AG08395 (cell line): ENCODE data around the gene COTL1.

Experiments
- DNase-seq: peaks from one replicate; pipeline ENCODE4 v3.0.0; 2012; ENCODE audit warnings: mixed read lengths, low spot score

COTL1 gene

DNA sequence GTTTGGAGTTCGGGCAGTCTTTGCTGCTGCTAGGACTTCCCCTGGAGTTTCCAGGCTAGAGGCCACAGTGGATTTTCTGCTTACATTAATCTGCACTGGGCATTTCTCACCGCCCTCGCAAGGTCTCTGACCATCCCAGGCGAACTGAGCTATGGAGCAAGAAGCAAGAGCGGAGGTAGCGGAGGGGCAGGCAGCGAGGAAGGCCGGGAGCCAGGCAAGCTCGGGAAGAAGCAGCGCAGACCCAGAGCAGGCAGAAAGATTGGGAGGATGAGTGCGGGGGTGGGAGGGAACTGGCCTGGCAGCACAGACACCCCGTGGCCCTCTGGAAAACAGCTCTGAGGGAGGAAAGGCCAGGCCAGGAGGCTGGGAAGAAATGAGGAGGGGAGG lies 3.8 kb downstream of the COTL1 start:
- no peak for DNase-seq

GRCh38 chr16:84613408-84614072 lies 4.3 kb downstream of the COTL1 start:
- DNase-seq: no peak

DNA sequence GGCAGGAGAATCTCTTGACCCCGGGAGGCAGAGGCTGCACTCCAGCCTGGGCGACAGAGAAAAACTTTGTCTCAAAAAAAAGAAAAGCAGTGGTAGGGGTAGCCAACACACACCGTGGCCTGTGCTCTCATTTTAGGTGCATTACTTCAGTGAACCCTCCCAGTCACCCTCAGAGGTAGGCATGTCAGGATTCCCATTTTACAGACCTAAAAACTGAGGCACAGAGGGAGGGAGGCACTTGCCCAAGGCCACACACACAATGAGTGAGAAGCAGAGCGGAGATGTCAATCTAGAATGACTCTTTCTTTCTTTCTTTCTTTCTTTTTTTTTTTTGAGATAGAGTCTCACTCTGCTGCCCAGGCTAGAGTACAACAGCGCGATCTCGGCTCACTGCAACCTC lies 5.2 kb downstream of the COTL1 start:
- DNase-seq: no peak

DNA sequence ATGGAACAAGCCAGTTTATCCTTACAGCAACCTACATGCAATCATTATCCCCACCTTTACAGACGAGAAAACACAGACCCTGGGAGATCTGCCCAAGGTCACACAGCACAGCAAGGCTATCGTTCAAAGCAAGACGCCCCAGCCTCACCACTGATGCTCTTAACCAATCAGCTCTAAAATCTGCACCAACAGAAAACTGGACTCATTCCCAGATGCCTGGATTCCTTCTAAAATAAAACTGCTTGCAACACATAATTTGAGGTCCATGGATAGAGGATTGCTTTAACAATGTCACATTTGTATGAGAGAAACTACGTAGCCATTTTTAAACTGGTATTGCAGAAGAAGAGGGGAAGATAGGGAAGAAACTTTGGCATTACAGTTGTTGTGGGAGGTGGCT lies 6.8 kb downstream of the COTL1 start:
- DNase-seq: peak; percentile 34

- DNase-seq: no peak
Observed at GRCh38 chr16:84610376-84610775, 7.5 kb downstream of the COTL1 start.

GRCh38 chr16:84609563-84610177 lies 8.2 kb downstream of the COTL1 start:
- no peak for DNase-seq

GRCh38 chr16:84608282-84608681 lies 9.6 kb downstream of the COTL1 start:
- no peak for DNase-seq

GRCh38 chr16:84607694-84608093 lies 10.2 kb downstream of the COTL1 start:
- no peak for DNase-seq

DNA sequence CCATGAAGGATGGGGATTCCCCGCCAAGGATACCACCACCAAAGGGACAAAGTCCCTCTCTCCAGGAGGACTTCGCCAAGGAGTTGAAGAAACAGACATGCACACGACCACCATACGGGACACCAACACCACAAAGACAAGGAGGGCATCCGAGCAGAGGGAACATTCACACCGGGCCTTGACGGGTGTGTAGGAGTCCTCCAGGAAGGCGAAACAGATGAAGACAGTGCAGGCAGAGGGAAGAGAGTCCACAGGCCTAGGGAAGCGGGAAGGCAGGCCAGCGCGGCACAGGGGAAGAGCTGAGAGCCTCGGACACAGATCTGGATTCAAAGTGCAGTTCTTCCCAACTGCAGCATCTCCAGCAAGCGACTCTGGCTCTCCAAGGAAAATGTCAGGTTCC lies 10.8 kb downstream of the COTL1 start:
- no peak for DNase-seq

DNA sequence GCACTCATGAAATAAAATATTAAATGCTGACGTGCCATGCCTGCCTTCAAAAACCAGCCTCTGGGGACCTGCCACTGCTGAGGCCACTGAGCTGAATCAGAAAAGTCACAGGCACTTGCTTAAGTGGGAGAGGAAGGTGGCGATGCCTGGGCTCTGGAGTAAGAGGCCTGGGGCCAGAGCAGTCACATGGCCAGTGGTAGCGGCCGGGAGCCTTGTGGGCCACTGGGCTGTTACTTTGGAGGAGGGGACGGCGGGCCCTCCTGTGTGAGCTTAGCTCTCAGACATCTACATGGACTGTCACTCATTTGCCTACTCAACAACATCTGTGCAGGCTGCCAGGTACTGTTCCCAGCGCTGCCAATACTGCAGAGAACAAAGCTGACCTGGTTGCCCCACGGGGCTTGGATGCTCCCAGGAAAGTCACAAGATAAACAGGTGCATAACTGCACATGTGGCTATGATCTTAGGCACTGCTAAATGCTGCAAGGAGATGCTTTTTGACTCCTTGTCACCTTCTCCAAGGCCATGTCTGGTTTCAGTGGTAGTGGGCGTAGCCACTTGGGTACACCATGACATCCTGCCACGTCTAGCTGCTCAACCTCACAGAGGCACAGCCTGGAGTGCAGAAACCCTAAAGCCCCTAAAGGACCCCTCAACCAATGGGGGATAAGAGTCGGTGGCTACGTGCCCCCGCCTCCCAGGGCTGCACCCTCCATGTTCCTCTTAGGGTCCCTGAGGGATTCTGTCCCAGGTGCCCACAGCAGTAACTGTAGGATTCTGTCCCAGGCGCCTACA lies 11.6 kb downstream of the COTL1 start:
- no peak for DNase-seq

DNA sequence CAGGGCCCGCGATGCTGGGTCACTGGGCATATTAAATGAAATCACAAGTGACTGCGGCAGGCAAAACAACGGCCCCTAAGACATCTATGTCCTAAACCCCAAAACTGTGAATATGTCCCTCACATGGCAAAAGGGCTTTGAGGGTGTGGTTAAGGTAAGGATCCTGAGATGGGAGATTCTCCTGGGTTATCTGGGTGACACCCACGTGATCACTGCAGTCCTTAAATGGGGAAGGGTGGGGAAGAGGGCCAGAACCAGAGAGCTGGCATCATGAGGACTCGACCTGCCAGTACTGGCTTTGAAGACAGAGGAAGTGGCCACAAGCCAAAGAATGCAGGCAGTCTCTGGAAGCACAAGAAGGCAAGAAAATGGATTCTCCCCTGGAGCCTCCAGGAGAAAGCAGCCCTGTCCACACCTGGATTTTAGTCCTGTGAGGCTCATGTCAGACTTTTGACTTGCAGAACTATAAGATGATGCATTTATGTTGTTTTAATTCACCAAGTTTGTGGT lies 12.5 kb downstream of the COTL1 start:
- no peak for DNase-seq

DNA sequence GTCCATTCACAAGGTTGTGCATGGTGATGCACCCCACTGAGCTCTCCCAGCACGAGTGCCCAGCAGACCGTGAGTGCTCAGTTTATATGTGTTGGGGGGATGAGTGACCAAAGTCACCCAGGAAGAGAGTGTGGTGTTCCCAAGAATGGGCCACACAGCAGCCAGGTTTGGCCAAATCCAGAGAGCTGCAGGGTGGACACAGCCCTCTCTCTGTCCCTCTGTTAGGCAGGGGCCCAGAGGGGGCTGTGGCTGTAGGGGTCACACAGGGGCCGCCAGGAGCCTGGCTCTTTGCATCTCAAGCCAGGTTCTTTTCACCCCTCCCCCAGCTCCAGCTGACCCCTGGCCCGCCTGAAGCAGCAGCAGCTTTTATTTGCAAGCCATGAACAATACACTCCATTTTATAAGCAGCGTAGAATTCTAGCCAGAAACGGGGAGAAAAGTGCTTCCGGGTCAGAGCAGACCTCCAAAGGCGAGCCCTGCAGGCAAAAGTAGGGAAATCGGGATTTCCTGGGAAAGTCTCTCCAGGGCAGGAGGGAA lies 13.3 kb downstream of the COTL1 start:
- no peak for DNase-seq

DNA sequence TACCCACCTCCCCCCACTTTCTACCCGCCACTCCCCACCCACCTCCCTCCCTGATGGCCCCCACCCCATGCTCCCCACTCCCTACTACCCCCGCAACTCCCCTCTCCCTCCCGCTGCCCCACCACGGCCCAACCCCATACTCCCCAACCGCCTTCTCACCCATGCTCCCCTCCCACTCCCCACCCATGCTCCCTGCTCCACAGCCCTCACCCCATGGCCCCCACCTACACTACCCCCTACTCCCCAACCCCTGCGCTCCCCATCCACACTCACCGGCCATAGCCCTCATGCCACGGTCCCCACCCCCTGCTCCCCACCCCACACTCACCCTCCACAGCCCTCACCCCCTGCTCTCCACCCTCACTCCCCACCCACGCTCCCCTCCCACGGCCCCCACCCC lies 13.9 kb downstream of the COTL1 start:
- no peak for DNase-seq

DNA sequence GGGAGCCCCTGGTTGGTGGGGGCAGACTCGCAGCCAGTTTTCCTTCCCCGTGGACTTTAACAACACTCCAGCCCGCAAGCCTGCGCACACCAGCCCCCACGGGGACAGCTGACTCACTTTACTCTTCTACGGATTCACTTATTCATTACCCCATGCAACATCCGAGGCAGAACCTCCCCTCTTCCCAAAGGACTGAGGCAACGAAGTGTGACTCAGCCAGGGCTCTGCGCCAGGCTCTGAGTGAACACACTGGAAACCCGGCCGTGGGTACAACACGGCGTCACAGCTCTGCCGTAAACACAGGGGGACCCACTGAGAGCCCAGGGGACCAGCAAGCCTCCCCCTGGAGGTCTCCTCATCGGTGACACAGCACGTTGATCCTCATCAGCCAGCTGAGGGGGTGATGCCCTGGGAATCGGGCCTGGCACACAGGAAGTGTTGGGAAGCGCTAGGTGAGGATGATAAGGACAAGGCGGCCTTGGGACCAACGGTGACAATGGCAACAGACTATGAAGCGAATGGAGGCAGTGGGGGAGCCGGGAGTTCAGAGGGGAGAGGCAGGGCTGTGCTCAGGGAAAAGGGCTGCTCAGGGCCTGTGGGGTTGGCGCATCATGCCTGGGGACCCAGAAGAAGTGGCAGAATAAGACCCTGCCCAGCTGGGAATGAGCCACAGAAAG lies 14.6 kb downstream of the COTL1 start:
- peak; percentile 95 for DNase-seq

GRCh38 chr16:84600343-84601229 lies 17.3 kb downstream of the COTL1 start:
- no peak for DNase-seq

- peak; percentile 67 for DNase-seq
Observed at GRCh38 chr16:84599521-84600202, 18.2 kb downstream of the COTL1 start.

GRCh38 chr16:84598360-84598759 lies 19.5 kb downstream of the COTL1 start:
- no peak for DNase-seq

- no peak for DNase-seq
Observed at GRCh38 chr16:84597931-84598351, 19.9 kb downstream of the COTL1 start.

DNA sequence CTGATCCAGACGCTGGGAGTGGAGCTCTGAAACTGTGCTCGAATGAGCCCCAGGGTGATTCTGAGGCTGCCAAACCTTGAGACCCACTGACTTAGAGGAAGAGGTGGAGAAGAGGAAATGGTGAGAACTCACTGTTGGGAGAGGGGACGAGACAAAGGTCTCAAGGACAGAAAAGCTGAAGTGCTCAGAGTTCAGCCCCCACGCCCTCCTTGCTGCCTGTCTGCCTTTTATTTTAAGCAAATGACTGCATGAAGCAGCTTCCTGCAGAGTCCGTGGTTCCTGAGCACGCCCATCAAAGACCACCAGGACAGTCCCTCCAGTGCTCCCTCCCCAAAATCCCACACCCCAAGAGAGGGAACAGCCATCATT lies 20.4 kb downstream of the COTL1 start:
- DNase-seq: no peak

- DNase-seq: no peak
Observed at GRCh38 chr16:84596801-84597527, 20.9 kb downstream of the COTL1 start.
